Esophagus muscularis mucosa (tissue), 4 donors: ENCODE data around the gene ZNF100.

Experiments
- CTCF ChIP-seq, 3 experiments: fragments of 200-600 bp in 2 of 3; fragments of 450-650 bp in 1 of 3; sonication (generic) in 2 of 3; IDR thresholded peaks; one replicate each; pipeline ENCODE4 v1.5.1; 2017 to 2019; ENCODE audit warnings: antibody characterized with exemption in 3 of 3, mild to moderate bottlenecking in 2 of 3, moderate library complexity in 1 of 3
- EP300 ChIP-seq: sonication (generic); formaldehyde crosslinking; IDR thresholded peaks from one replicate; pipeline ENCODE4 v1.6.1; 2017; ENCODE audit warnings: antibody characterized with exemption
- POLR2A ChIP-seq: fragments of 450-650 bp; IDR thresholded peaks from one replicate; pipeline ENCODE4 v1.6.1; 2017; ENCODE audit warnings: antibody characterized with exemption, moderate library complexity, mild to moderate bottlenecking, low read depth
- POLR2AphosphoS5 ChIP-seq, 2 donors: sonication (generic); formaldehyde crosslinking; IDR thresholded peaks; one replicate each; pipeline ENCODE4 v1.6.1; 2017; ENCODE audit warnings: antibody characterized with exemption in 2 of 2

- TF ChIP-seq CTCF (IDR thresholded peaks at IDR 0.05), result peak; percentile 61 to 77 (median 71)
- no peak for TF ChIP-seq POLR2AphosphoS5 (IDR thresholded peaks at IDR 0.05)
- TF ChIP-seq POLR2A, result no peak
- TF ChIP-seq EP300, result no peak
These were observed 69.2 kb downstream of the ZNF100 start for GRCh38 chr19:21698215-21698614.
